ENCODE data around the gene XPO4.
"Not testable (repeated sequence)": the region's sequence is repeated elsewhere in the genome, so short reads cannot be mapped to it uniquely, and the experiment has no call there.

Gene XPO4

GRCh38 chr13:20890540-20890939 lies 12.0 kb downstream of the XPO4 start:
- DNase-seq: not testable (repeated sequence)

- DNase-seq: no peak
These were observed 20.3 kb downstream of the XPO4 start for GRCh38 chr13:20882206-20882605.

GRCh38 chr13:20877902-20878301 lies 24.6 kb downstream of the XPO4 start:
- DNase-seq: no peak

GRCh38 chr13:20876802-20877201 lies 25.7 kb downstream of the XPO4 start:
- not testable (repeated sequence) for DNase-seq

- not testable (repeated sequence) for DNase-seq
These were observed 28.1 kb downstream of the XPO4 start for GRCh38 chr13:20874439-20874838.

- DNase-seq: no peak
These were observed 29.2 kb downstream of the XPO4 start for GRCh38 chr13:20873348-20873747.

- DNase-seq: no peak
These were observed 31.7 kb downstream of the XPO4 start for GRCh38 chr13:20870829-20871228.

- no peak for DNase-seq
These were observed 33.0 kb downstream of the XPO4 start for GRCh38 chr13:20869540-20869939.

GRCh38 chr13:20867408-20867807 lies 35.1 kb downstream of the XPO4 start:
- no peak for DNase-seq

- DNase-seq: not testable (repeated sequence)
These were observed 40.9 kb downstream of the XPO4 start for GRCh38 chr13:20861666-20862065.

- DNase-seq: no peak
These were observed 41.7 kb downstream of the XPO4 start for GRCh38 chr13:20860844-20861243.

GRCh38 chr13:20856650-20857049 lies 45.9 kb downstream of the XPO4 start:
- DNase-seq: no peak

- DNase-seq: no peak
These were observed 50.6 kb downstream of the XPO4 start for GRCh38 chr13:20851844-20852402.

GRCh38 chr13:20848944-20849343 lies 53.6 kb downstream of the XPO4 start:
- peak; percentile 52 to 82 for DNase-seq

- DNase-seq: no peak
These were observed 54.3 kb downstream of the XPO4 start for GRCh38 chr13:20848203-20848602.

- no peak for DNase-seq
These were observed 55.2 kb downstream of the XPO4 start for GRCh38 chr13:20847296-20847695.

- DNase-seq: peak; percentile 32
These were observed 59.4 kb downstream of the XPO4 start for GRCh38 chr13:20843166-20843565.

- DNase-seq: no peak
These were observed 62.0 kb downstream of the XPO4 start for GRCh38 chr13:20840568-20840967.

- no peak for DNase-seq
These were observed 68.5 kb downstream of the XPO4 start for GRCh38 chr13:20833900-20834679.

GRCh38 chr13:20832861-20833260 lies 69.7 kb downstream of the XPO4 start:
- DNase-seq: no peak

GRCh38 chr13:20831933-20832332 lies 70.6 kb downstream of the XPO4 start:
- peak in 1 of 2 experiments; percentile 34 for DNase-seq

GRCh38 chr13:20831254-20831653 lies 71.3 kb downstream of the XPO4 start:
- no peak for DNase-seq

- DNase-seq: peak in 1 of 2 experiments; percentile 23
These were observed 73.8 kb downstream of the XPO4 start for GRCh38 chr13:20828539-20829364.

Measured in SHP77 (cell line).